Colonic mucosa (tissue), 4 donors: Measurements from ENCODE around the gene EFNA2. TPM values are rescaled to one million over a fixed set of nuclear protein-coding genes. Genes with fewer than 3 reads are reported as not detected.

ENCODE experiments used
- DNase-seq: peaks from one replicate; pipeline ENCODE4 v3.0.0-alpha.2; 2020
- H3K27ac ChIP-seq: fragments of 200-600 bp; one replicate; pipeline ENCODE4 v1.8.0; 2021
- H3K27me3 ChIP-seq: fragments of 200-600 bp; one replicate; pipeline ENCODE4 v1.8.0; 2021
- H3K36me3 ChIP-seq: fragments of 200-600 bp; one replicate; pipeline ENCODE4 v1.8.0; 2021
- H3K4me1 ChIP-seq: fragments of 200-600 bp; one replicate; pipeline ENCODE4 v1.8.0; 2021; ENCODE audit warnings: mild to moderate bottlenecking
- H3K4me3 ChIP-seq: fragments of 200-600 bp; one replicate; pipeline ENCODE4 v1.8.0; 2021
- H3K9ac ChIP-seq, 2 donors: one replicate each; pipeline ENCODE4 v1.7.0; 2013; ENCODE audit warnings: control low read depth in 2 of 2, low read depth in 2 of 2, low read length in 2 of 2
- H3K9me3 ChIP-seq: fragments of 200-600 bp; one replicate; pipeline ENCODE4 v1.8.0; 2021
- CTCF ChIP-seq: fragments of 200-600 bp; IDR thresholded peaks from one replicate; pipeline ENCODE4 v1.8.0; 2022; ENCODE audit warnings: antibody characterized with exemption, mild to moderate bottlenecking
- intact Hi-C: fragments of 100-400 bp; cut with DNase I; formaldehyde crosslinking; loops from one replicate; pipeline ENCODE4 v1.14.1; 2022
- total RNA-seq, 2 donors: library from RNA; stranded (reverse); fragmentation: NEBNext Ultra II Directional in 1 of 2; extraction: Animal tissue kit (Norgen Biotek cat#: 25700) in 1 of 2; gene quantifications; one replicate each; pipeline ENCODE4 v1.2.1, GENCODE V29; 2021
- donor health status: healthy.
- donor health status: DM: no; HTN: no; CAD: no.
- donor health status: DM: no; HTN: no; CAD: no.

EFNA2 gene
- total RNA-seq, 2 donors from 2014 or later, result 72.8 to 86.1 TPM

- H3K9me3 ChIP-seq, result no peaks in the 10 kb centered on the region
- intact Hi-C loops, result no loop called here
- H3K27me3 ChIP-seq, result no peaks in the 10 kb centered on the region
- H3K27ac ChIP-seq, result no peak overlapping the region
- H3K9ac ChIP-seq, result no peak overlapping the region
- no peak for TF ChIP-seq CTCF
- no peak for DNase-seq
- H3K4me1 ChIP-seq, result no peaks in the 10 kb centered on the region
- no peaks in the 10 kb centered on the region for H3K36me3 ChIP-seq
- H3K4me3 ChIP-seq, result no peak overlapping the region
These were observed 11.1 kb downstream of the EFNA2 start for GRCh38 chr19:1296575-1297271.

GRCh38 chr19:1298235-1298634 lies 12.6 kb downstream of the EFNA2 start:
- TF ChIP-seq CTCF, result no peak
- no peak overlapping the region for H3K4me3 ChIP-seq
- no peaks in the 10 kb centered on the region for H3K36me3 ChIP-seq
- no peaks in the 10 kb centered on the region for H3K9me3 ChIP-seq
- no peak overlapping the region for H3K27ac ChIP-seq
- H3K4me1 ChIP-seq, result no peaks in the 10 kb centered on the region
- no peaks in the 10 kb centered on the region for H3K27me3 ChIP-seq
- no peak for DNase-seq
- H3K9ac ChIP-seq, result no peak overlapping the region
- intact Hi-C loops, result no loop called here

- no peak for DNase-seq
- Histone ChIP-seq H3K27me3 (no peaks in the 10 kb centered on the region), H3K4me3 (no peak overlapping the region), H3K27ac (no peak overlapping the region), H3K9me3 (no peaks in the 10 kb centered on the region), H3K9ac (no peak overlapping the region), H3K36me3 (no peaks in the 10 kb centered on the region), H3K4me1 (peaks cover 4% of the 10 kb centered on the region)
- TF ChIP-seq CTCF, result no peak
- intact Hi-C loops, result no loop called here
These were observed 14.1 kb downstream of the EFNA2 start for GRCh38 chr19:1299801-1300200.

GRCh38 chr19:1300744-1301490 lies 15.2 kb downstream of the EFNA2 start:
- no peak overlapping the region for H3K27ac ChIP-seq
- TF ChIP-seq CTCF, result no peak
- no peak for DNase-seq
- H3K9me3 ChIP-seq, result no peaks in the 10 kb centered on the region
- no peak overlapping the region for H3K9ac ChIP-seq
- no peak overlapping the region for H3K4me3 ChIP-seq
- peaks cover 6% of the 10 kb centered on the region for H3K4me1 ChIP-seq
- no peaks in the 10 kb centered on the region for H3K36me3 ChIP-seq
- H3K27me3 ChIP-seq, result no peaks in the 10 kb centered on the region
- intact Hi-C loops, result no loop called here

- H3K4me3 ChIP-seq, result no peak overlapping the region
- H3K27me3 ChIP-seq, result no peaks in the 10 kb centered on the region
- no peak overlapping the region for H3K9ac ChIP-seq
- no peaks in the 10 kb centered on the region for H3K36me3 ChIP-seq
- no peaks in the 10 kb centered on the region for H3K9me3 ChIP-seq
- H3K27ac ChIP-seq, result no peak overlapping the region
- peaks cover 6% of the 10 kb centered on the region for H3K4me1 ChIP-seq
- intact Hi-C loops, result no loop called here
- no peak for DNase-seq
- TF ChIP-seq CTCF, result no peak
These were observed 17.0 kb downstream of the EFNA2 start for GRCh38 chr19:1302533-1303239.
